ENCODE data around the gene GLB1L2.
"Not testable (repeated sequence)": the region's sequence is repeated elsewhere in the genome, so short reads cannot be mapped to it uniquely, and the experiment has no call there.

GLB1L2 gene

DNA sequence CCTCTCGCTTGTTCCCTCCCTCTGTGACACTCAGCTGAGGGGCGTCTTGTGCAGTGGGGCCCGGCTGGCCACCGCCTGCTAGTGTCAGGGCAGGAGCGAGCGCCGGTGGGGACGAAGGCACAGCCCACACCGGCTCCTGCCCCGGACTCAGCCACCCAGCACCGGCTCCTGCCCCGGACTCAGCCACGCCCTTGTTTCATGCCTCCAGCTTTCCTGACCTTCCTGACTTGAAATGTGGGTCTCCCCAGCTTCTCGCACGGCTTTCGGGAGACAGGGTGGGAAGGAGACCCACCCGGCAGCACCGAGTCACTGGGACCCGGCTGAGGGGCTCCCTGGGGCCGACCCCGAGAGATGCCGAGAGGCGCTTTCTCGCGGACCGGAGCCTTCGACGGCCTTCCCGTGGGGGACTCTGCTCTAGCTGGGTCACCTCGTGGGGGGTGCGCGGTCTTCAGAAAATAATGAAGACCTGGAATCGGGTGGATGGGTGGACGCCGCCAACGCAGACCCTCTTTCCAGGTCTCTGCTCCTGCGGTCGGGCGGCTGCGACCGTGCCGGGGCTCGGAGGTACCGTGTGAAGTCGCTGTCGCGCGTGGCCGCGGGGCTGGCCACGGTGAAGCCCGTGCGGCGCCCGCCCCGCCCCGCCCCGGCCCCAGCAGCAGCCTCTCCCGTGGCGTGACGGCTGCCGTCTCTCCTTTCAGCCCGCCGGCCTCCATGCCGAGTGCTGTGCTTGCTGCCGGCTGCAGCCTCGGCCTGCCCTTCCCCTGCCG is 10.2 kb downstream of the GLB1L2 start:
- H3K4me3 ChIP-seq (ENCODE audit: low read depth in 1 of 2, low read length in 1 of 2), result no peak overlapping the region
- TF ChIP-seq, protein P1, sequence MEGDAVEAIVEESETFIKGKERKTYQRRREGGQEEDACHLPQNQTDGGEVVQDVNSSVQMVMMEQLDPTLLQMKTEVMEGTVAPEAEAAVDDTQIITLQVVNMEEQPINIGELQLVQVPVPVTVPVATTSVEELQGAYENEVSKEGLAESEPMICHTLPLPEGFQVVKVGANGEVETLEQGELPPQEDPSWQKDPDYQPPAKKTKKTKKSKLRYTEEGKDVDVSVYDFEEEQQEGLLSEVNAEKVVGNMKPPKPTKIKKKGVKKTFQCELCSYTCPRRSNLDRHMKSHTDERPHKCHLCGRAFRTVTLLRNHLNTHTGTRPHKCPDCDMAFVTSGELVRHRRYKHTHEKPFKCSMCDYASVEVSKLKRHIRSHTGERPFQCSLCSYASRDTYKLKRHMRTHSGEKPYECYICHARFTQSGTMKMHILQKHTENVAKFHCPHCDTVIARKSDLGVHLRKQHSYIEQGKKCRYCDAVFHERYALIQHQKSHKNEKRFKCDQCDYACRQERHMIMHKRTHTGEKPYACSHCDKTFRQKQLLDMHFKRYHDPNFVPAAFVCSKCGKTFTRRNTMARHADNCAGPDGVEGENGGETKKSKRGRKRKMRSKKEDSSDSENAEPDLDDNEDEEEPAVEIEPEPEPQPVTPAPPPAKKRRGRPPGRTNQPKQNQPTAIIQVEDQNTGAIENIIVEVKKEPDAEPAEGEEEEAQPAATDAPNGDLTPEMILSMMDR (IDR thresholded peaks at IDR 0.05), result no peak
- no peaks in the 10 kb centered on the region for H3K4me1 ChIP-seq (ENCODE audit: control insufficient read depth in 1 of 2, insufficient read depth in 1 of 2, low read depth in 1 of 2, low read length in 1 of 2)
- H3K27ac ChIP-seq, result no peak overlapping the region
- H3K9me3 ChIP-seq, result no peaks in the 10 kb centered on the region
- peaks cover 7% of the 10 kb centered on the region for H3K27me3 ChIP-seq
- no peaks in the 10 kb centered on the region for H3K36me3 ChIP-seq

GRCh38 chr11:134342572-134343340 is 11.0 kb downstream of the GLB1L2 start:
- Histone ChIP-seq H3K36me3 (no peaks in the 10 kb centered on the region), H3K4me1 (ENCODE audit: control insufficient read depth in 1 of 2, insufficient read depth in 1 of 2, low read depth in 1 of 2, low read length in 1 of 2) (no peaks in the 10 kb centered on the region), H3K4me3 (ENCODE audit: low read depth in 1 of 2, low read length in 1 of 2) (no peak overlapping the region), H3K27ac (no peak overlapping the region), H3K27me3 (peaks cover 4% of the 10 kb centered on the region), H3K9me3 (no peaks in the 10 kb centered on the region)
- TF ChIP-seq, protein P1 (IDR thresholded peaks at IDR 0.05), result no peak

- no peaks in the 10 kb centered on the region for H3K36me3 ChIP-seq
- peaks cover 4% of the 10 kb centered on the region for H3K27me3 ChIP-seq
- H3K4me3 ChIP-seq (ENCODE audit: low read depth in 1 of 2, low read length in 1 of 2), result no peak overlapping the region
- no peaks in the 10 kb centered on the region for H3K4me1 ChIP-seq (ENCODE audit: control insufficient read depth in 1 of 2, insufficient read depth in 1 of 2, low read depth in 1 of 2, low read length in 1 of 2)
- no peaks in the 10 kb centered on the region for H3K9me3 ChIP-seq
- no peak overlapping the region for H3K27ac ChIP-seq
- TF ChIP-seq, protein P1 (IDR thresholded peaks at IDR 0.05), result no peak
Observed at GRCh38 chr11:134343646-134344045, 11.9 kb downstream of the GLB1L2 start.

GRCh38 chr11:134344497-134345236 is 12.9 kb downstream of the GLB1L2 start:
- H3K9me3 ChIP-seq; H3K27me3 ChIP-seq; H3K27ac ChIP-seq; H3K36me3 ChIP-seq; H3K4me1 ChIP-seq (ENCODE audit: control insufficient read depth in 1 of 2, insufficient read depth in 1 of 2, low read depth in 1 of 2, low read length in 1 of 2); H3K4me3 ChIP-seq (ENCODE audit: low read depth in 1 of 2, low read length in 1 of 2): not testable (repeated sequence)

GRCh38 chr11:134345237-134345550 is 13.4 kb downstream of the GLB1L2 start:
- Histone ChIP-seq H3K27ac (no peak overlapping the region), H3K36me3 (no peaks in the 10 kb centered on the region), H3K27me3 (peaks cover 4% of the 10 kb centered on the region), H3K4me1 (ENCODE audit: control insufficient read depth in 1 of 2, insufficient read depth in 1 of 2, low read depth in 1 of 2, low read length in 1 of 2) (no peaks in the 10 kb centered on the region), H3K4me3 (ENCODE audit: low read depth in 1 of 2, low read length in 1 of 2) (no peak overlapping the region), H3K9me3 (no peaks in the 10 kb centered on the region)
- TF ChIP-seq, protein P1 (IDR thresholded peaks at IDR 0.05), result no peak

Measured in neutrophil (primary cell).